DMS114 treated with DMSO at 0.1 percent for 48 hours (cell line): ENCODE results near the gene TNKS2.

Experiments used
- DNase-seq: peaks from one replicate; lab custom pipeline; 2025; ENCODE audit not compliant: unreplicated experiment; lab: John Stamatoyannopoulos, UW

TNKS2 gene

GRCh38 chr10:91908337-91909116, 110.3 kb downstream of the TNKS2 start:
- peak; percentile 71 for DNase-seq

- DNase-seq, result peak; percentile 57
Measured at GRCh38 chr10:91909117-91909677, 111.0 kb downstream of the TNKS2 start, which contains the start of gene FGFBP3. FGFBP3 (minus strand) TSS chr10:91909486; CDS start chr10:91908969, 517 bp downstream.

DNA sequence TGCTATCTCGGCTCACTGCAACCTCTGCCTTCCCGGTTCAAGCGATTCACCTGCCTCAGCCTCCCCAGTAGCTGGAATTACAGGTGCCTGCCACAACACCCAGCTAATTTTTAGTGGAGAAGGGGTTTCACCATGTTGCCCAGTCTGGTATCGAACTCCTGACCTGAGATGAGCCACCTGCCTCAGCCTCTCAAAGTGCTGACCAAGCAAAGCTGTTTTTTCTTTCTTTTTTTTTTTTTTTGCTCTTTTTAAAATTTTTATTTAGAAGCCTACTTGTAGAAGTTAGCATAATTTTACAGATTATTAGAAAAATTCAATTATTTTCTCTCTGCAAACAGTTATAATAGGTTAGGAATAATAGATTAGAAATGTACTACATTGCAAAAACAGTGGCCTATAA, 112.2 kb downstream of the TNKS2 start:
- no peak for DNase-seq
